GM18519 (cell line): Measurements from ENCODE around the gene TYROBP.
"Not testable (repeated sequence)": the region's sequence is repeated elsewhere in the genome, so short reads cannot be mapped to it uniquely, and the experiment has no call there.

ENCODE experiments used
- ATAC-seq: cut with Tn5 transposase; IDR thresholded peaks from one replicate; pipeline ENCODE4 v1.9.1; 2021; ENCODE audit warnings: mild to moderate bottlenecking, moderate library complexity; ENCODE audit not compliant: unreplicated experiment, low FRiP score

Gene TYROBP

GRCh38 chr19:35879068-35879467 is 29.0 kb downstream of the TYROBP start:
- no peak for ATAC-seq

GRCh38 chr19:35874392-35874930 is 33.6 kb downstream of the TYROBP start:
- ATAC-seq = no peak

DNA sequence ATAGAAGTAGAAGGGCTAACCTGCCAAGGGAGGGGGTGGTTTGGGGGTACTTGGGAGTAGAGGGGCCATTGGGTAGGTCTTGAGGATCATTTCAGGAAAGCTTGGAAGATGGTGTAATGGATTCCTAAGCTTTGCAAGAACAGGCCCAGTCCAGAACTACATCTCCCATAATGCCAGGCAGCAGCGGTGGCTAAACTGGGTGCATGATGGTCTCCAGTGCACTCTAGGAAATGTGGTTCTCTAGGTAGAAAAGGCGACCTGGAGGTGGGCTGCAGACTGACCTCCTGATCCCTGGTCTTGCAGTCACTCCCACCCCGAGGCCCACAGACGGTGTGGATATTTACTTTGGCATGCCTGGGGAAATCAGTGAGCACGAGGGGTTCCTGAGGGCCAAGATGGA is 35.9 kb downstream of the TYROBP start:
- ATAC-seq = no peak

DNA sequence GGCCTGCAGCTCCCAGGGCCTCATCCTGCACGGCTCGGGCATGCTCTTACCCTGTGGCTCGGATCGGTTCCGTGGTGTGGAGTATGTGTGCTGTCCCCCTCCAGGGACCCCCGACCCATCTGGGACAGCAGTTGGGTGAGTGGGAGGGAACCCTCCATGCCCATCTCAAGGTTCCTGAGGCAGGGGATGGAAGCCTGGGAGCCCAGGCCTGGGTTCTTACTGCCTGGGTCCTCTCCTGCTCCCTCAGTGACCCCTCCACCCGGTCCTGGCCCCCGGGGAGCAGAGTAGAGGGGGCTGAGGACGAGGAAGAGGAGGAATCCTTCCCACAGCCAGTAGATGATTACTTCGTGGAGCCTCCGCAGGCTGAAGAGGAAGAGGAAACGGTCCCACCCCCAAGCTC is 36.5 kb downstream of the TYROBP start:
- ATAC-seq = no peak

GRCh38 chr19:35870798-35871197 is 37.3 kb downstream of the TYROBP start:
- no peak for ATAC-seq

- not testable (repeated sequence) for ATAC-seq
Observed at GRCh38 chr19:35870124-35870736, 37.9 kb downstream of the TYROBP start.

DNA sequence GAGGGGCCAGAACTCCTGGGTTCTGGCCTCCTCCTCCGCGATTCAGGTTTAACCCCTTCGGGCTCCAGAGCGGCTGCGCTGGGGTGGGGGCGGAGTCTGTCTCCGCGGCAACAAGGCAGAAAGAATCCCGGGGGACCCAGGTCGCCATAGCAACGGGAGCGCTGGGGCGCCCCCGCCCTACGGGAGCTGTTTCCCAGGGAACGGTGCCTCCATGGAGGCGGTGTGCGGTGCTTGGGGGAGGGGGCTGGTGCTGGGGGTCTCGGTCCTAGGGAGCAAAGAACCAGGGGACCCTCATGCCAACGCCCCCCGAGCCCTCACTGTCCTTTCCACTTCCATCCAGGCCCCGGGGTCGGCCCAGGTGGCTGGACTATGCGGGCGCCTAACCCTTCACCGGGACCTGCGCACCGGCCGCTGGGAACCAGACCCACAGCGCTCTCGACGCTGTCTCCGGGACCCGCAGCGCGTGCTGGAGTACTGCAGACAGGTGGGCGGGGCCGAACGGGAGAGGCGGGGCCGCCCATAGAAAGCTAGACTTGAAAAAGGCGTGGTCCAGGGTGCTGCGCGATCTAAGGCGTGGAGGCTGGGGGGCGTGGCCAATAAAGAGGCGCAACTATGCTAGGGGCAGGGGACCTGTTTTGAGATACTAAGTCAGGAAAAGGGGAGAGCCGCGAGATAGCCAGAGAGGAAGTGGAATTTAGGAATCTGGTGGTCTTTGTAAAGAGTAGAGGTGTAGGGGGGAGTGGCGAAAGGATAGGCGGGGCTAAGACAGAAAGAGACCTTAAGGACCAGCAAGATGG is 38.6 kb downstream of the TYROBP start:
- ATAC-seq = no peak

- no peak for ATAC-seq
Observed at GRCh38 chr19:35868823-35869326, 39.2 kb downstream of the TYROBP start.

DNA sequence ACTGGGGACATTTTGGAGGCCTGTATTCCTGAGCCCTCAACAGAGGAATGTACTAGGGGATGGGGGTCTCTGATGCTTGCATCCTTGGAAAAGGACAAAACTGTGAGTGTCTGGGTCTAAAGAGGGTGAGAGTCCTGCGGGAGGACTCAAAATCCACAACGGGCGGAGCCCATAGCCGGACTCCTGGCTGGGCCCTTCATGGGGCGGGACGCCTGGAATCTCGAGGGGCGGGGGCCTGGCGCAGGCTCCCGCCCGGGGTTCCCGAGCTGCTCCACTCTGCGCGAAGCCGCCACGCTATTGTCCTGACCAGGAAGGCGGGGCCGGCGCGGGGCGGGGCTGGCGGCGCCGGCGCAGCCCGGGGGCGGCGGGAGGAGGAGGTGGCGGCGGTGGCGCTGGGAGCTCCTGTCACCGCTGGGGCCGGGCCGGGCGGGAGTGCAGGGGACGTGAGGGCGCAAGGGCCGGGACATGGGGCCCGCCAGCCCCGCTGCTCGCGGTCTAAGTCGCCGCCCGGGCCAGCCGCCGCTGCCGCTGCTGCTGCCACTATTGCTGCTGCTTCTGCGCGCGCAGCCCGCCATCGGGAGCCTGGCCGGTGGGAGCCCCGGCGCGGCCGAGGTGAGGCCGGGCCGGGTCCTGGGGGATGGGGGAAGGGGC is 39.8 kb downstream of the TYROBP start, which contains the start of gene APLP1:
Gene APLP1 (plus strand): TSS at position 403 of the 651 bp plus-strand sequence. CDS start 63 bp downstream, at position 466.
- ATAC-seq = no peak

- no peak for ATAC-seq
Observed at GRCh38 chr19:35863018-35863417, 45.1 kb downstream of the TYROBP start.

GRCh38 chr19:35862528-35862927 is 45.6 kb downstream of the TYROBP start:
- no peak for ATAC-seq

GRCh38 chr19:35861640-35862160 is 46.4 kb downstream of the TYROBP start:
- no peak for ATAC-seq

DNA sequence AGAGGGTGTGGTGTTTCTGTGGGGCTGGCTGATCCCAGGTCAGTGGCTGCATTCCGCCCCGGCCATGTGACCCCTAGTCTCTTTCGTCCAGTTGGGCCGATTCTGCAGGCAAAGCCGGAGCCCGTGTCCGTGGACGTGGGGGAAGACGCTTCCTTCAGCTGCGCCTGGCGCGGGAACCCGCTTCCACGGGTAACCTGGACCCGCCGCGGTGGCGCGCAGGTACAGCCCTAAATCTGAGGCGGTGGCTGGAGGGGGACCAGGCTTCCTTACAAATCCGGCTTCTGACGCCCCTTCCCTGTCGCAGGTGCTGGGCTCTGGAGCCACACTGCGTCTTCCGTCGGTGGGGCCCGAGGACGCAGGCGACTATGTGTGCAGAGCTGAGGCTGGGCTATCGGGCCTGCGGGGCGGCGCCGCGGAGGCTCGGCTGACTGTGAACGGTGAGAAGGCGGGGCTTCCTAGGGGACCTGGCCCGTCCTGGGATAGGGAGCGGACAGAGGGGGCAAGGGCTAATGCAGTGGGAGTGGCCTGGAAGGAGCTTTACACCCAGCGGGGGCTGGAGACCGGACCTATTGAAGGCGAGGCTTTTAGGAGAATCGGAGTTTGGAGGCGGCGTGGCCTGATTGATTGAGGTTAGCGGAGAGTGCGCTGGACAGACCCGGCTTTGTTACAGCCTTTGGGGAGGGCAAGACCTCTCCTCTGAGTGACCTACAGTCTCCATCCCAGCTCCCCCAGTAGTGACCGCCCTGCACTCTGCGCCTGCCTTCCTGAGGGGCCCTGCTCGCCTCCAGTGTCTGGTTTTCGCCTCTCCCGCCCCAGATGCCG is 47.1 kb downstream of the TYROBP start:
- ATAC-seq = no peak

GRCh38 chr19:35860436-35860817 is 47.7 kb downstream of the TYROBP start:
- no peak for ATAC-seq

GRCh38 chr19:35859414-35859813 is 48.7 kb downstream of the TYROBP start:
- ATAC-seq = no peak

DNA sequence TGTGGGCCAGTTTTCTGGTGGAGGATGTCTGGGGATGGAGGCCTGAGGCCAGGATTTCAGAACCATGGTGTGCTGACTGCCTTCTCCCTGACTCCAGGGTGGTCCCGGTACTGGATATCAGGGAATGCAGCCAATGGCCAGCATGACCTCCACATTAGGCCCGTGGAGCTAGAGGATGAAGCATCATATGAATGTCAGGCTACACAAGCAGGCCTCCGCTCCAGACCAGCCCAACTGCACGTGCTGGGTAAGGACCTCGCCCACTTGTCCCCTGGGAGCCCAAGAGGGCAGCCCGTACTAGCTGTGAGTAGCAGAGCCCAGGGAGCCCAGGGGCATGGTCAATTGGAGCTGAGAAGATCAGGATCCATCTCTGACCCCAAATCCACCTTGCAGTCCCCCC is 49.8 kb downstream of the TYROBP start:
- no peak for ATAC-seq

GRCh38 chr19:35856546-35857149 is 51.4 kb downstream of the TYROBP start, which contains the start of gene KIRREL2:
TSS of gene KIRREL2 (plus strand) at chr19:35856911. CDS start at chr19:35857120, 209 bp downstream.
- ATAC-seq = no peak
